Peyer's patch (tissue), 4 donors: Measurements from ENCODE around the gene RBMS1.

Experiments
- POLR2A ChIP-seq, 2 donors: fragments of 450-650 bp; IDR thresholded peaks; one replicate each; pipeline ENCODE4 v1.5.1; 2017; ENCODE audit warnings: antibody characterized with exemption in 2 of 2, mild to moderate bottlenecking in 2 of 2, moderate library complexity in 2 of 2
- TF ChIP-seq, protein P1 (sequence below), 6 experiments: fragments of 450-650 bp in 4 of 6; fragments of 200-600 bp in 2 of 6; sonication (generic) in 1 of 6; IDR thresholded peaks; one replicate each; pipeline ENCODE4 v1.5.1; 2017 to 2019; ENCODE audit warnings: antibody characterized with exemption in 6 of 6, mild to moderate bottlenecking in 3 of 6, moderate library complexity in 1 of 6

DNA sequence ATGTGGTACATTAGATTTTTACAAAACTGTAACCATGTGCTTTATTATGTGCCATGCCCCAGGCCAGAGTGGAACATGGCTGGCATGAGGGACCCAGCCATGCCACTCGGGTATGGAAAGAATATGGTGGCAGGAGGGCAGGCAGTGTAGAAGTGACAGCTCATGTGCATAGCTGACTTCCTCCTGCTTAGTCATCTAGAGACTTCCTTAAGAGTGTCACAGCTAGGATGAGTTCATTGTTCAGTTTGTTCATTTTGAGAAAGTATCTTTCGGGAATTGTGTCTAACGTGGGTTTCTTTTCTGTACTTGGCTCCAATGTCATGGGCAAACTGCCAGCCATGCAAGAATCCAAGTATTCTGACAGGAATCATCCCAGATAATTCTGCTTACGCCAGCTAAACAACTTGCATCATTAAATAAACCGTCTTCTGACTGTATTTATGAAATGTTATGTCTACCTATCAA lies 199.2 kb downstream of the RBMS1 start:
- TF ChIP-seq, protein P1, sequence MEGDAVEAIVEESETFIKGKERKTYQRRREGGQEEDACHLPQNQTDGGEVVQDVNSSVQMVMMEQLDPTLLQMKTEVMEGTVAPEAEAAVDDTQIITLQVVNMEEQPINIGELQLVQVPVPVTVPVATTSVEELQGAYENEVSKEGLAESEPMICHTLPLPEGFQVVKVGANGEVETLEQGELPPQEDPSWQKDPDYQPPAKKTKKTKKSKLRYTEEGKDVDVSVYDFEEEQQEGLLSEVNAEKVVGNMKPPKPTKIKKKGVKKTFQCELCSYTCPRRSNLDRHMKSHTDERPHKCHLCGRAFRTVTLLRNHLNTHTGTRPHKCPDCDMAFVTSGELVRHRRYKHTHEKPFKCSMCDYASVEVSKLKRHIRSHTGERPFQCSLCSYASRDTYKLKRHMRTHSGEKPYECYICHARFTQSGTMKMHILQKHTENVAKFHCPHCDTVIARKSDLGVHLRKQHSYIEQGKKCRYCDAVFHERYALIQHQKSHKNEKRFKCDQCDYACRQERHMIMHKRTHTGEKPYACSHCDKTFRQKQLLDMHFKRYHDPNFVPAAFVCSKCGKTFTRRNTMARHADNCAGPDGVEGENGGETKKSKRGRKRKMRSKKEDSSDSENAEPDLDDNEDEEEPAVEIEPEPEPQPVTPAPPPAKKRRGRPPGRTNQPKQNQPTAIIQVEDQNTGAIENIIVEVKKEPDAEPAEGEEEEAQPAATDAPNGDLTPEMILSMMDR (IDR thresholded peaks at IDR 0.05), result no peak
- TF ChIP-seq POLR2A (IDR thresholded peaks at IDR 0.05), result no peak
